T1000 (cell line): ENCODE measurements around the gene PLCH2.

Experiments
- DNase-seq: peaks from one replicate; lab custom pipeline; 2025; ENCODE audit warnings: mixed read lengths; lab: John Stamatoyannopoulos, UW

PLCH2 gene

GRCh38 chr1:2513939-2514652 lies 38.0 kb downstream of the PLCH2 start:
- DNase-seq = no peak

GRCh38 chr1:2514863-2515762 lies 39.0 kb downstream of the PLCH2 start:
- DNase-seq = no peak

- DNase-seq = no peak
These were observed 39.6 kb downstream of the PLCH2 start for GRCh38 chr1:2515763-2516080.

- DNase-seq = no peak
These were observed 40.0 kb downstream of the PLCH2 start for GRCh38 chr1:2516124-2516523.

- DNase-seq = no peak
These were observed 40.9 kb downstream of the PLCH2 start for GRCh38 chr1:2516946-2517345.

GRCh38 chr1:2517966-2518365 lies 41.9 kb downstream of the PLCH2 start:
- DNase-seq = no peak

GRCh38 chr1:2518528-2518927 lies 42.4 kb downstream of the PLCH2 start:
- DNase-seq = no peak

GRCh38 chr1:2519029-2519685 lies 43.1 kb downstream of the PLCH2 start:
- no peak for DNase-seq

- no peak for DNase-seq
These were observed 43.6 kb downstream of the PLCH2 start for GRCh38 chr1:2519729-2520128.

GRCh38 chr1:2520206-2520605 lies 44.1 kb downstream of the PLCH2 start:
- DNase-seq = no peak

- no peak for DNase-seq
These were observed 44.7 kb downstream of the PLCH2 start for GRCh38 chr1:2520806-2521205.

GRCh38 chr1:2522230-2522629 lies 46.1 kb downstream of the PLCH2 start:
- no peak for DNase-seq

GRCh38 chr1:2523191-2523890 lies 47.3 kb downstream of the PLCH2 start:
- no peak for DNase-seq

- DNase-seq = no peak
These were observed 48.0 kb downstream of the PLCH2 start for GRCh38 chr1:2523891-2524609.

- no peak for DNase-seq
These were observed 49.5 kb downstream of the PLCH2 start for GRCh38 chr1:2525572-2525919.

- peak; percentile 75 for DNase-seq
These were observed 50.1 kb downstream of the PLCH2 start, which contains the start of gene PANK4 for GRCh38 chr1:2525920-2526823. TSS of gene PANK4 (minus strand) at chr1:2526596. CDS start at chr1:2526587, 9 bp downstream.

- no peak for DNase-seq
These were observed 50.9 kb downstream of the PLCH2 start for GRCh38 chr1:2526824-2527555.

GRCh38 chr1:2527556-2527860 lies 51.4 kb downstream of the PLCH2 start:
- no peak for DNase-seq

- DNase-seq = no peak
These were observed 51.9 kb downstream of the PLCH2 start for GRCh38 chr1:2528016-2528415.

GRCh38 chr1:2528611-2528965 lies 52.5 kb downstream of the PLCH2 start:
- DNase-seq = no peak
